GM19395 (cell line): Measurements from ENCODE around the gene TELO2.

Experiments used
- ATAC-seq: cut with Tn5 transposase; IDR thresholded peaks from one replicate; pipeline ENCODE4 v1.9.1; 2021; ENCODE audit warnings: mild to moderate bottlenecking, moderate library complexity; ENCODE audit not compliant: unreplicated experiment

TELO2 gene

GRCh38 chr16:1512774-1513173 lies 19.6 kb downstream of the TELO2 start:
- ATAC-seq, result no peak

GRCh38 chr16:1514507-1514906 lies 21.3 kb downstream of the TELO2 start:
- ATAC-seq, result no peak

GRCh38 chr16:1518626-1519135 lies 25.5 kb downstream of the TELO2 start:
- ATAC-seq, result no peak

- no peak for ATAC-seq
Measured at GRCh38 chr16:1519831-1520230, 26.7 kb downstream of the TELO2 start.

- no peak for ATAC-seq
Measured at GRCh38 chr16:1520461-1520860, 27.3 kb downstream of the TELO2 start.

GRCh38 chr16:1523581-1524245 lies 30.6 kb downstream of the TELO2 start:
- no peak for ATAC-seq

- ATAC-seq, result no peak
Measured at GRCh38 chr16:1524366-1524765, 31.2 kb downstream of the TELO2 start.

GRCh38 chr16:1525871-1526607 lies 32.9 kb downstream of the TELO2 start:
- no peak for ATAC-seq

GRCh38 chr16:1526608-1527555 lies 33.7 kb downstream of the TELO2 start:
- no peak for ATAC-seq

GRCh38 chr16:1527836-1528811 lies 35.0 kb downstream of the TELO2 start:
- no peak for ATAC-seq

GRCh38 chr16:1528921-1529537 lies 35.9 kb downstream of the TELO2 start:
- ATAC-seq, result no peak

GRCh38 chr16:1530349-1530882 lies 37.3 kb downstream of the TELO2 start:
- ATAC-seq, result no peak

- ATAC-seq, result no peak
Measured at GRCh38 chr16:1530883-1531637, 37.9 kb downstream of the TELO2 start.

GRCh38 chr16:1531638-1531910 lies 38.4 kb downstream of the TELO2 start:
- ATAC-seq, result no peak

GRCh38 chr16:1532081-1532760 lies 39.1 kb downstream of the TELO2 start:
- ATAC-seq, result no peak

GRCh38 chr16:1532771-1533170 lies 39.6 kb downstream of the TELO2 start:
- ATAC-seq, result no peak

GRCh38 chr16:1533443-1533951 lies 40.3 kb downstream of the TELO2 start, which contains the start of gene TMEM204:
TSS of gene TMEM204 (plus strand) at chr16:1533666. CDS start at chr16:1534276, 610 bp downstream.
- ATAC-seq, result no peak
